ENCODE data around the gene SRGAP2B.
"Not testable (repeated sequence)": the region's sequence is repeated elsewhere in the genome, so short reads cannot be mapped to it uniquely, and the experiment has no call there.

Gene SRGAP2B

GRCh38 chr1:144889450-144890115 lies 205.5 kb downstream of the SRGAP2B start:
- not testable (repeated sequence) for DNase-seq

GRCh38 chr1:144883022-144883421 lies 212.1 kb downstream of the SRGAP2B start:
- DNase-seq = peak; percentile 19 to 31

- not testable (repeated sequence) for DNase-seq
Observed at GRCh38 chr1:144882343-144882742, 212.8 kb downstream of the SRGAP2B start.

- not testable (repeated sequence) for DNase-seq
Observed at GRCh38 chr1:144858607-144859006, 236.5 kb downstream of the SRGAP2B start.

All from stimulated activated CD4-positive, alpha-beta T cell treated with anti-CD3 and anti-CD28 coated beads, Interleukin-2, amount 100 ng/mL, for 24 hours (primary cell).